HG03064 (cell line): ENCODE results near the gene SPOCK3.
"Not testable (repeated sequence)": the region's sequence is repeated elsewhere in the genome, so short reads cannot be mapped to it uniquely, and the experiment has no call there.

ENCODE experiments used
- ATAC-seq: cut with Tn5 transposase; IDR thresholded peaks from one replicate; pipeline ENCODE4 v1.9.1; 2021; ENCODE audit warnings: low read depth; ENCODE audit not compliant: unreplicated experiment

Gene SPOCK3

GRCh38 chr4:166838975-166839614 is 395.2 kb downstream of the SPOCK3 start:
- peak; percentile 80 for ATAC-seq

- no peak for ATAC-seq
Measured at GRCh38 chr4:166836865-166837264, 397.4 kb downstream of the SPOCK3 start.

DNA sequence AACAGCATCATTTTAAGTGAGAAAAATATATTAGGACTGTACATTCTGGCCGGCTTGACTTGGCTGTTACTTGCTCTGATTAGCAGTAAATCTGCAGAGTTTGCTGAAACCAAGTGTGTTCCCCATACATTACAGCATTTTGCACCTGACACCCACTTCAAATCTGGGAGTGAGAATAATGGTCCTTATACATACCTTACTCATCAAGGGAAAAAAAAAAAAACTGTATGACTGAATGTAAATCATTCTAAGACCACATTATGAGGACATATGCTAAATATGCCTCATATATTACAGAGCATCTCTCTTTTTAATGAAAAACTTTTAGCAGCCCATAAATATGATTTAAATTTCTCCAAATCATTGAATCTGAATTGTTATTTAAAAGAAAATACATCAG is 406.7 kb downstream of the SPOCK3 start:
- no peak for ATAC-seq

DNA sequence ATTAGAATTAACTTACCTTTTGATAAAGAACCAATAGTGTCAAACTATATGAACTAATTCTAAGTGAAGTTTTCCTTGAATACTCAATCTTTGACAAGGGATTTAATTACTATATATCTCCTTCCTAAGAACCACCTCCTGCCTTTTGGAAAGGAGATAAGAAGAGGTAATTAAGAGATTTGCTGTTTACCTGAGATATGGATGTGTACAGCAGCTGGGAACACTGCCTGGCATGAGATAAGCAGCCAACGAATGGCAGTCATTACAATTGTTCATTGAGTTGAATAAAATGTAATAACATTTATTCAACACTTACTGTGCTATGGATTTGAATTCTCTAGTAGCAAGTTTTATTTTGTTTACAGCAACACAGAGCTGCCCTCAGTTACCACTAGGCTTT is 407.1 kb downstream of the SPOCK3 start:
- ATAC-seq, result no peak

- no peak for ATAC-seq
Measured at GRCh38 chr4:166823848-166824247, 410.4 kb downstream of the SPOCK3 start.

DNA sequence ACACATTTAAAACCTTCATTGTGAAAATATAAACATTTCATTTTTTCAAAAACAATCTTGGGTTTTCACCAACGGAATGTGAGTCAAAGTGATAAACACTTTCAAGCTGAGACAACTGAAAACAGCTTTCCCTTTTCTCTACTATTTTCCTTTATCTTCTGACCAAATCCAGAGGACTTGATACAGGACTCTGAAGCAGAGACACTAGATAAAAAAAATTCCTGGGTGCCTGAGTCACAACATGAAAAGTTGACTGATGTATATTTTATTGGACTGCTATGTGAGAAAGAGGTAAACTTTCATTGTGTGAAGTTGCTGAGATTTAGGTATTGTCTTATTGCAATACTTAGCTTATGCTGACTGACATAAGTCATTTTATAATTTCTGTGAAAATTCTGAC is 411.2 kb downstream of the SPOCK3 start:
- no peak for ATAC-seq

DNA sequence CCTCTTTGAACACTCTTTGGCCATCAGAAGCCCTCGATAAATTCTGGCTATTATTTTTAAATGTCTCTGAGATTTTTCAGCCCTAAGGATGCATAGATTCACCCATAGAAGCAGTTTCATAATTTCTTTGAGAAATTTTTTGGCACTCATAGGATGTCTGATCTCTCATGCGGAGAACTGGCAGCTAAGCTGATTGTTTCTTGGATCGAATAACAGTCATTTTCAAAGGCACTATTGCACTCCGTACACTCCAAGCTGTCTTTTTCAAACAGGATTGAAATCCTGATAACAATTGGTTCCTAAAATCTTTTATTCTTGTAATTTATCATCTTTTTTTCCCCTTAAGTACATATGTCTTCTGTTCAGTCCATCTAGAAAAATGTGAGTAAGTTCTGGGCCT is 411.9 kb downstream of the SPOCK3 start:
- no peak for ATAC-seq

GRCh38 chr4:166816890-166817289 is 417.4 kb downstream of the SPOCK3 start:
- no peak for ATAC-seq

DNA sequence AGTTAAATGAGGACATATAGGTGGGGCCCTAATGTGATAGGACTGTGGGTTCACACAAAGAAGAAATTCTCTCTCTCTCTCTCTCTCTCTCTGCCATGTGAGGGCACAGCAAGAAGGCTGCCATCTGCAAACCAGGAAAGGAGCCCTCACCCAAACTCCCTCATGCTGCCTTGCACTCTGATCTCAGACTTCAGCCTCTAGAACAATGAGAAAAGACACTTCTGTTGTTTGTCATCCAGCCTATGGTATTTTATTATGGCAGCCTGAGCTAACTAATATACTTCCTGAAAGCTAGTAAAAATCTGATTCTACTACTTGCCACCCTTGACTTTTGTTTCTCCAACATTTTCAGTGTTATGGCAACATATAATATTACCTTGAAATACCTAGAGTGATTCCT is 425.9 kb downstream of the SPOCK3 start:
- ATAC-seq, result no peak

GRCh38 chr4:166802346-166802745 is 431.9 kb downstream of the SPOCK3 start:
- no peak for ATAC-seq

- ATAC-seq, result no peak
Measured at GRCh38 chr4:166798126-166798525, 436.2 kb downstream of the SPOCK3 start.

- no peak for ATAC-seq
Measured at GRCh38 chr4:166777760-166778159, 456.5 kb downstream of the SPOCK3 start.

DNA sequence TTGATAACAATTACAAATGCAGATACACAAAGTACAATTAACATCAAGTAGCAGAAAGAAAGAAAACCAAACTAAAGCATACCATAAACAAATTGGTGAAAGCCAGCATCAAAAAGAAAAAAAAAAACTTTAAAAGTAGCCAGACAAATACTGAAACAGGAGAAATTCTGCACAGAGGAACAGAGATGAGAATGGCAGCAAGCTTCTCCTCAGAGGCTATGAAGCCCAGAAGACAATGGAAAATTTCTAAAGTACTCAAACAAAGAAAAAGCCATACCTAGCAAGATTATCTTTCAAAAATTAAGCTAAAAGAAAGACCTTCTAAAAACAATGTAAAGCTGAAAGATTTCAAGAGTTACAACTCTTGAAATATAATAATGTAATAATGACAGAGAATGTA is 471.3 kb downstream of the SPOCK3 start:
- no peak for ATAC-seq

DNA sequence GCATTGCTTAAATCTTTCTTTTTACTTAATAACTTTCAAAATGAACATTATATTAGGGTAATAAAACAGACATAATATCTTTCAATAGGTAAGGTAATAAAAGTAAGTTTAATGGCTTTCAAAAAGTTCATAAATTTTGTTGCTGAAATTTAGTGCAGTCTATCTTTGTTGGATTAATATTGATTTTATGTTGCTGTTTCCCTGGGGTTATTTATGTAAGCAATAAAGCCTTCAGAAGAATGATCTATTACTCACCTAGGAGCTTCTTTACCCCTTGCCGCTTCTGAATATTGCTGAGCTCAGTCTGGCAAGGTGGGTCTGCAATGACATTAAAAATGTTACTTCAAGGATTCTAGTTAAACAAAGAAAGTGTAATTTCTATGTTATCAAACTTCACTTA is 492.6 kb downstream of the SPOCK3 start:
- no peak for ATAC-seq

DNA sequence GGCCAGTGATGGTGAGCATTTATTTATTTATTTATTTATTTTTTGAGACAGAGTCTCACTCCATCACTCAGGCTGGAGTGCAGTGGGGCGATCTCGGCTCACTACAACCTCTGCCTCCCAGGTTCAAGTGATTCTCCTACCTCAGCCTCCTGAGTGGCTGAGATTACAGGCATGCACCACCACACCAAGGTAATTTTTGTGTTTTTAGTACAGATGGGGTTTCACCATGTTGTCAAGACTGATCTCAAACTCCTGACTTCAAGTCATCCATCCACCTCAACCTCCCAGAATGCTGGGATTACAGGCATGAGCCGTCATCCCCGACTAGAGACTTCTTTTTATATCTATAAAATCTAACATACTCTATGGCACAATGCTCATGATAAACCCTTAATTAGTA is 495.1 kb downstream of the SPOCK3 start:
- ATAC-seq, result not testable (repeated sequence)

GRCh38 chr4:166737430-166737829 is 496.9 kb downstream of the SPOCK3 start:
- no peak for ATAC-seq

GRCh38 chr4:166735553-166735952 is 498.7 kb downstream of the SPOCK3 start:
- no peak for ATAC-seq

DNA sequence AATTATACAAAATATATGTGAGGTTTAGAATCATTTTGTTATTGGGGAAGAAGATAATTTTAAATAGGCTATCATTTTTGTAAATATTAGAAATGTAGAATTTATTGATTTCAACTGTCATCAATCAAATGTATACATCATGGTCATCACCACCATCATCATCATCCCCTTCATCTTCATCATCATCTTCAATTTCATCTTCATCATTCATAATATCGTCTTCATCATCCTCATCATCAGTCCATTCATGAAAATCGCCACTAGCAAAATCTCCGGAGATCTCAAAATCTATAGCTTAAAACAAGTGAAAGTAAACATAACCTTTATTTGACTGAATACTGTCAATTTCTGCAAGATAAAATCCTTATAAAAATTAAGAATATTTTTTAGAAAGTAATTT is 499.5 kb downstream of the SPOCK3 start:
- ATAC-seq, result no peak

DNA sequence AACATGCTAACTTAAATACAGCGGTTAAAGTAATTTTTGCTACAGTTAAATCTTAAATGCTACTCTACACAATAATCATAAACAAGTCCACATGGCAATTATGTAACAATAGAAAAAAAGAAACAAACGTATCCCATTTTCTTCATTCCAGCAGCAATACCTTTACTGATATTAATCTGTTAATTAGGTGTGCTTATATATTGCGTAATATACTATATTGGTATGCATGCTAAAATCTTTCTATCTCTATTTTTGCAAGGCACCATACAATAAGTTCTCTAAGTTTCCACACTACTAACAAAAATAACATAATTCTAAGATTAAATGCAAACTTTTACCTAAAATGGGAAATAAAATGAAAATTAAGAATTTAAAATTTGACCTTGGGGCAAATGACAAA is 500.6 kb downstream of the SPOCK3 start:
- no peak for ATAC-seq

DNA sequence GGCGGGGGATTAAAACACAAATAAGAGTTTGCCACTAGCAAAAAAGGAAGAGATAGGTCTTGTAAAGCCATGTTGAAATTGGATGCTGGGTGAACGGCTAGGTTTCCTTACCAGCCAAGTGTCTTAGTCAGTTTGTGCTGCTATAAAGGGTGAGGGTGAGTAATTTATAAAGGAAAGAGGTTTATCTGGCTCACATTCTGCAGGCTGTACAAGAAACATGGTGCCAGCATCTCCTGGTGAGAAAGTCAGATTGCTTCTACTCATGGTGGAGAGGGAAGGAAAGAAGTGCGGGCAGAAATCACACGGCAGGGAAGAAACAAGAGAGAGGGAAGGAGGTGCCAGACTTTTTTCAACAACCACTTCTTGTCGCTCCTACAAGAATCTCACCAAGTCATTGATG is 507.5 kb downstream of the SPOCK3 start:
- ATAC-seq, result no peak

DNA sequence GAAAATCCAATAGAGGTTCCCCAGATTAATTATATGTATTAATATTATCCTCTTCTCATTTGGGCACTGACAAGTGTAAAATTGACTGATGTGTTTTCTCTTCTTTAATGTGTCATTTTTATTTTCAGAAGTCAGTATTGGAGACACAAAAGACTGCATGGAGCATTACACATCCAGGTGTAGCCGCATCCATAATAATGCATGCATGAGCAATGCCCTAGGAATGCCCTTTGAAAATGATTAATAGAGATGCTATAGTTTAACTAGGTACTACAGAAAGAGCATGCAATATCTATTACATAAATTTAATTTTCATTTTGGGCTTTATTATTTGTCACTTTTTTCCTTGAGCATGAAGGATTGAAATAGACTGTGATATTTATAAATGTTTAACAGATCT is 509.9 kb downstream of the SPOCK3 start:
- no peak for ATAC-seq

DNA sequence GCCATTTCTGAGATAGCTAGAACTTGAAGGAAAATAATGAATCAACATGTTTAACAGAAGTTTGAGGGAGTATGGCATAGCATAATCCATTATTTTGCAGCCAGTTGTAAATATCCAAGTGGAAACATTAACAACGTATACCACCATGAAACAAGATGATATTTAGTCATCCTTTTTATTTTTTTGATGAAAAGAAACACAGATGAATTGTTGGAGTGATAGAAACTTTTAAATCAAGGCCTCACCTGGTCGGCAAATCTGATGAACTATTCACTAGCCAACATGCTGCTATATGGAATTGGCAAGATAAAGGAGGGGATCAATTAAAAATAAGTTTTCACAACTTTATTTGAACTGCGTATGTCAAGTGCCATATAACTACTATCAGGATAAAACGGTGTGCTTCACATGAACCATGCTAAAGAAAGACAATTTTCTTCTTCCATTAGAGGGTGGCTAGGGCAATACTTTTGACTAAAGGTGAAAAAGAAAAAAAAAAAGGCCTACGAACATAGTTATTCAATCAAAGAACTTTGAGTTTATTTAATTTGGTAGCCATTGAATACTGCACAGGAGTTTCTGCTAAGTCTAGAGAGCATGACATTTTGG is 510.7 kb downstream of the SPOCK3 start:
- no peak for ATAC-seq
